ENCODE measurements around the gene SERPINE1. TPM values are rescaled to one million over a fixed set of nuclear protein-coding genes. Genes with fewer than 3 reads are reported as not detected.
A peak's percentile ranks its signal among the peaks of the same experiment; 100 is the strongest.

SERPINE1 gene
- total and polyA plus RNA-seq, 2 of the 13 experiments (the other 11 are each of a cell fraction or from before 2014, with no cell fraction given): 21.2 to 1,576 TPM

DNA sequence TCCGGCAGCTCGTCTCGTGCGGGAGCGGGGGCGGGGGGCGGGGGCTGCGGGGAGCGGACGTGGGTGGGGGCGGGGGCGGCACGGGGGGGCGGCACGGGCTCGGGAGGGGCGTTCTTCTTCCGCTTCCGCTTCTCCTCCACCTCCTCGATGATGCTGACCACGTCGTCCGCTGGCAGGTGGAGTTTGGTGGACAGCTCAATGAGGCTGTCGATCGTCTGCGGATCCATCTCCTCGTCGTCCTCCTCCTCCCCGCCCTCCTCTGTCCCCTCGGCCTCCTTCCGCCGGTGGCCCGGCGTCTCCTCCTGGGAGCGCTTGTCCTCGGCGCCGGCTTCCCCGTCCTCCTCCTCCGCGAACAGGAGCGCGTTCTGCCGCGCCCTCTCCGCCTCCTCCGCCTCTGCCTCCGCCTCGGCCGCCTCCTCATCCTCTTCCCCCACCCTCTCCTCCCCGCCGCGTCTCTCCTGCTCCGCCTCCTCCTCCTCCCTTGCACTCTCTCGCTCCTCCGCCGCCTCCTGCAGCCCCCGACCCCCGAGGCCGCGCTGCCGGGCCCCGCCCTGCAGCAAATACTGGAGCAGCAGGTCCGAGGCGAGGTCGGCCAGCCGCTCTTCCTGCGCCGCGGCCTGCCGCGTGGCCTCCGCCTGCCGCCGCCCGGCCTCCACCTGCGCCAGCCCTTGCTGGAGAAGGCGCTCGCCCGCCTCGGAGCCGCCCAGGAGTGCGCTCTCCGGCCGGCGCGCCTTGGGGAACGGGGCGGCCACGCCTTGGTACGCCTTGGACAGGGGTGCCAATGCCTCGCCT lies 36.6 kb downstream of the SERPINE1 start (continued):
- TF ChIP-seq, protein P1, sequence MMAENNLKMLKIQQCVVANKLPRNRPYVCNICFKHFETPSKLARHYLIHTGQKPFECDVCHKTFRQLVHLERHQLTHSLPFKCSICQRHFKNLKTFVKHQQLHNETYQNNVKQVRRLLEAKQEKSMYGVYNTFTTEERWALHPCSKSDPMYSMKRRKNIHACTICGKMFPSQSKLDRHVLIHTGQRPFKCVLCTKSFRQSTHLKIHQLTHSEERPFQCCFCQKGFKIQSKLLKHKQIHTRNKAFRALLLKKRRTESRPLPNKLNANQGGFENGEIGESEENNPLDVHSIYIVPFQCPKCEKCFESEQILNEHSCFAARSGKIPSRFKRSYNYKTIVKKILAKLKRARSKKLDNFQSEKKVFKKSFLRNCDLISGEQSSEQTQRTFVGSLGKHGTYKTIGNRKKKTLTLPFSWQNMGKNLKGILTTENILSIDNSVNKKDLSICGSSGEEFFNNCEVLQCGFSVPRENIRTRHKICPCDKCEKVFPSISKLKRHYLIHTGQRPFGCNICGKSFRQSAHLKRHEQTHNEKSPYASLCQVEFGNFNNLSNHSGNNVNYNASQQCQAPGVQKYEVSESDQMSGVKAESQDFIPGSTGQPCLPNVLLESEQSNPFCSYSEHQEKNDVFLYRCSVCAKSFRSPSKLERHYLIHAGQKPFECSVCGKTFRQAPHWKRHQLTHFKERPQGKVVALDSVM (CRISPR knock-in tag; IDR thresholded peaks at IDR 0.05): peak; percentile 62
- TF ChIP-seq GABPB1 (CRISPR knock-in tag; IDR thresholded peaks at IDR 0.05) (peak; percentile 36; the same call in 1 of the 2 replicates), ZNF263 (CRISPR knock-in tag; IDR thresholded peaks at IDR 0.05) (peak; percentile 65)

DNA sequence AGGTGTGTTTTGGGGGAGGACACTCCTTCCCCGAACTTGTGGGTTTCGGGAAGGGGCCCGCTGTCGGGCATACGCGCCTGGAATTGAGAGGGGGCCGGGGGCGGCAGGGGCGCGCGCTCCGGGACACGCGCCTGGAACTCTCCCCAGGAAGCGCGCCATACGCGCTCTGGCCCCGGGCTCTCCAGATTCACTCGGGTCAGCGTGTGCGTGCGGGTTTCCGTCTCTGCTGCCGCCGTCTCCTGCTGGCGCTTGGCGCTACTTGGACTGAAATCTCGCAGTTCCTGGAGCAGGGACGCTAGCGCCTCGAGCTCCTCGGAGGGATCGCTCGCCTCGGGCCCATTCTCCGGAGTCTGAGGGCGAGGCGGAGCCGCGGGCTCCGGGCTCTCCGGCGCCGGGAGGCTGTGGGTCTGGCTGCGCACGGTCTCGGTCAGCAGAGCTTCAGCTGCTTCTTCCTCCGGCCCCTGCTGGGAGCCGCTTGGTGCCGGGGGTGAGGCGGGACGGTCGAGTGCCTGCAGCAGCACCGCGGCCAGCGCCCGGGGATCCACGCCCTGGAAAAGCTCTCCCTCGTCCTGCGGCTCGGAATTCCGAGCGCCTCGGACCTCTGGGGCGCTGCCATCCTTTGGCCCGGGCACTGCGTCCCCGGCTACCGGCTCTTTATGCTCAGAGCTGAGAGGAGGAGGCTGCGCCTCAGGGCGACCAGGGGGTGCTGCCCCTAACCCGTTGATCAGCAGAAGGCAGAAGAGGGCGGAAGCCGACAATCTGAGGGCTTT lies 37.4 kb downstream of the SERPINE1 start:
- no peaks in the 10 kb centered on the region for H3K79me2 ChIP-seq (ENCODE audit: insufficient read depth, low read length)
- peaks cover 0 to 40% of the 10 kb centered on the region in 2 experiments; a peak in 4 of 5 replicates for H3K27me3 ChIP-seq (ENCODE audit: control insufficient read depth in 1 of 2, insufficient read depth in 2 of 2, low read length in 2 of 2)
- no peak overlapping the region for H2AFZ ChIP-seq (ENCODE audit: low read length)
- H3K9me3 ChIP-seq (ENCODE audit: low read length): no peaks in the 10 kb centered on the region
- peaks cover 9% of the 10 kb centered on the region; the same call in 1 of the 2 replicates for H4K20me1 ChIP-seq (ENCODE audit: insufficient read depth, low read length)
- intact Hi-C loops (cut with micrococcal nuclease; ENCODE audit: unreplicated experiment): no loop called here
- H3K36me3 ChIP-seq (replicated peaks in 1 of 2; ENCODE audit: control insufficient read depth in 1 of 2, insufficient read depth in 2 of 2, low read length in 2 of 2): no peaks in the 10 kb centered on the region; a peak in 1 of 5 replicates
- CTCF ChIA-PET (ENCODE audit: low intra/inter-chr PET ratio, low total read pairs): no interaction called here
- DNase-seq (ENCODE audit: low spot score): no peak
- H3K9ac ChIP-seq (ENCODE audit: insufficient read depth, low read depth, low read length): no peak overlapping the region
- peak overlapping the region; percentile 69 for H3K4me2 ChIP-seq (ENCODE audit: low read depth, low read length)
- peak overlapping the region in 1 of 3 experiments; percentile 64; a peak in 1 of 6 replicates for H3K4me3 ChIP-seq (replicated peaks in 1 of 3; ENCODE audit: insufficient read depth in 1 of 3, low read depth in 2 of 3, low read length in 3 of 3)
- POLR2A ChIA-PET: no interaction called here
- no peak overlapping the region for H3K27ac ChIP-seq (ENCODE audit: extremely low read length, insufficient read depth, low read length)
- WGBS (ENCODE audit: low lambda C conversion rate): 37% methylated on average over 28 of the region's 75 CpGs
- no TSS peak for BruUV-seq (replicated peaks)
- ATAC-seq: peak; percentile 65
- peaks cover 40% of the 10 kb centered on the region for H3K4me1 ChIP-seq (ENCODE audit: insufficient read depth, low read length)
- in situ Hi-C loops (cut with HindIII; ENCODE audit: extremely low pct_ligation_motif_present, low pct_unique_long_range_greater_than_20kb): no loop called here
- FAIRE-seq: no peak
- TF ChIP-seq NFKBIZ (CRISPR knock-in tag; IDR thresholded peaks at IDR 0.05) (no peak), ZNF552 (CRISPR knock-in tag; IDR thresholded peaks at IDR 0.05; ENCODE audit: borderline replicate concordance) (no peak), NR2C2 (CRISPR knock-in tag; IDR thresholded peaks at IDR 0.05; ENCODE audit: borderline replicate concordance) (no peak), ZNF160 (CRISPR knock-in tag; IDR thresholded peaks at IDR 0.05) (no peak), ZNF124 (CRISPR knock-in tag; IDR thresholded peaks at IDR 0.05) (no peak), ZNF841 (CRISPR knock-in tag; IDR thresholded peaks at IDR 0.05; ENCODE audit: borderline replicate concordance) (no peak), YEATS2 (CRISPR knock-in tag; IDR thresholded peaks at IDR 0.05; ENCODE audit: borderline replicate concordance) (no peak)
- TF ChIP-seq, protein P2, sequence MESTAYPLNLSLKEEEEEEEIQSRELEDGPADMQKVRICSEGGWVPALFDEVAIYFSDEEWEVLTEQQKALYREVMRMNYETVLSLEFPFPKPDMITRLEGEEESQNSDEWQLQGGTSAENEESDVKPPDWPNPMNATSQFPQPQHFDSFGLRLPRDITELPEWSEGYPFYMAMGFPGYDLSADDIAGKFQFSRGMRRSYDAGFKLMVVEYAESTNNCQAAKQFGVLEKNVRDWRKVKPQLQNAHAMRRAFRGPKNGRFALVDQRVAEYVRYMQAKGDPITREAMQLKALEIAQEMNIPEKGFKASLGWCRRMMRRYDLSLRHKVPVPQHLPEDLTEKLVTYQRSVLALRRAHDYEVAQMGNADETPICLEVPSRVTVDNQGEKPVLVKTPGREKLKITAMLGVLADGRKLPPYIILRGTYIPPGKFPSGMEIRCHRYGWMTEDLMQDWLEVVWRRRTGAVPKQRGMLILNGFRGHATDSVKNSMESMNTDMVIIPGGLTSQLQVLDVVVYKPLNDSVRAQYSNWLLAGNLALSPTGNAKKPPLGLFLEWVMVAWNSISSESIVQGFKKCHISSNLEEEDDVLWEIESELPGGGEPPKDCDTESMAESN (CRISPR knock-in tag; conservative IDR thresholded peaks at IDR 0.05): no peak
- TF ChIP-seq, protein P3, sequence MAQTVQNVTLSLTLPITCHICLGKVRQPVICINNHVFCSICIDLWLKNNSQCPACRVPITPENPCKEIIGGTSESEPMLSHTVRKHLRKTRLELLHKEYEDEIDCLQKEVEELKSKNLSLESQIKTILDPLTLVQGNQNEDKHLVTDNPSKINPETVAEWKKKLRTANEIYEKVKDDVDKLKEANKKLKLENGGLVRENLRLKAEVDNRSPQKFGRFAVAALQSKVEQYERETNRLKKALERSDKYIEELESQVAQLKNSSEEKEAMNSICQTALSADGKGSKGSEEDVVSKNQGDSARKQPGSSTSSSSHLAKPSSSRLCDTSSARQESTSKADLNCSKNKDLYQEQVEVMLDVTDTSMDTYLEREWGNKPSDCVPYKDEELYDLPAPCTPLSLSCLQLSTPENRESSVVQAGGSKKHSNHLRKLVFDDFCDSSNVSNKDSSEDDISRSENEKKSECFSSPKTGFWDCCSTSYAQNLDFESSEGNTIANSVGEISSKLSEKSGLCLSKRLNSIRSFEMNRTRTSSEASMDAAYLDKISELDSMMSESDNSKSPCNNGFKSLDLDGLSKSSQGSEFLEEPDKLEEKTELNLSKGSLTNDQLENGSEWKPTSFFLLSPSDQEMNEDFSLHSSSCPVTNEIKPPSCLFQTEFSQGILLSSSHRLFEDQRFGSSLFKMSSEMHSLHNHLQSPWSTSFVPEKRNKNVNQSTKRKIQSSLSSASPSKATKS (CRISPR knock-in tag; IDR thresholded peaks at IDR 0.05): no peak
- TF ChIP-seq, protein P4, sequence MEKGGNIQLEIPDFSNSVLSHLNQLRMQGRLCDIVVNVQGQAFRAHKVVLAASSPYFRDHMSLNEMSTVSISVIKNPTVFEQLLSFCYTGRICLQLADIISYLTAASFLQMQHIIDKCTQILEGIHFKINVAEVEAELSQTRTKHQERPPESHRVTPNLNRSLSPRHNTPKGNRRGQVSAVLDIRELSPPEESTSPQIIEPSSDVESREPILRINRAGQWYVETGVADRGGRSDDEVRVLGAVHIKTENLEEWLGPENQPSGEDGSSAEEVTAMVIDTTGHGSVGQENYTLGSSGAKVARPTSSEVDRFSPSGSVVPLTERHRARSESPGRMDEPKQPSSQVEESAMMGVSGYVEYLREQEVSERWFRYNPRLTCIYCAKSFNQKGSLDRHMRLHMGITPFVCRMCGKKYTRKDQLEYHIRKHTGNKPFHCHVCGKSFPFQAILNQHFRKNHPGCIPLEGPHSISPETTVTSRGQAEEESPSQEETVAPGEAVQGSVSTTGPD (CRISPR knock-in tag; IDR thresholded peaks at IDR 0.05): no peak

All from HepG2 (cell line).